Lower leg skin (tissue), 4 donors: ENCODE measurements around the gene DNASE2. TPM values are rescaled to one million over a fixed set of nuclear protein-coding genes. Genes with fewer than 3 reads are reported as not detected.

Source experiments
- DNase-seq, 2 donors: peaks; one replicate each; pipeline ENCODE4 v3.0.0-alpha.2; 2019; ENCODE audit warnings: low spot score in 2 of 2
- H3K4me3 ChIP-seq: fragments of 200-600 bp; sonication (generic); 2 replicates; pipeline ENCODE4 v1.5.1; 2017; ENCODE audit warnings: mild to moderate bottlenecking, low read depth; ENCODE audit not compliant: poor library complexity, severe bottlenecking
- CTCF ChIP-seq, 3 donors: fragments of 450-650 bp; IDR thresholded peaks; one replicate each; pipeline ENCODE4 v1.5.1; 2016; ENCODE audit warnings: antibody characterized with exemption in 3 of 3, mild to moderate bottlenecking in 3 of 3, moderate library complexity in 2 of 3
- POLR2A ChIP-seq, 2 donors: fragments of 450-650 bp; IDR thresholded peaks; one replicate each; pipeline ENCODE4 v1.6.1; 2016 to 2017; ENCODE audit warnings: antibody characterized with exemption in 2 of 2, mild to moderate bottlenecking in 1 of 2, moderate library complexity in 1 of 2
- WGBS, 2 donors: methylation state at CpG; one replicate each; pipeline ENCODE4 v1.1.5; 2018; 5-methylcytosine and 5-hydroxymethylcytosine counted together
- intact Hi-C: fragments of 100-400 bp; cut with DNase I; formaldehyde crosslinking; loops from one replicate; pipeline ENCODE4 v1.15.0; 2023; ENCODE audit warnings: low total_unique reads
- total RNA-seq, 4 donors: library from RNA; depleted of rRNA; stranded (reverse); fragments of >200 nt; gene quantifications; one replicate each; pipeline ENCODE4 v1.1.0, GENCODE V29; 2016

The DNASE2 gene
- total RNA-seq, 4 donors from 2014 or later: 31.8 to 50.6 (median 36.6) TPM

GRCh38 chr19:12867120-12868099 lies 13.8 kb downstream of the DNASE2 start:
- H3K4me3 ChIP-seq: peak overlapping the region; percentile 18
- no peak for DNase-seq
- intact Hi-C loops: no loop called here
- TF ChIP-seq CTCF (IDR thresholded peaks at IDR 0.05): no peak
- no peak for TF ChIP-seq POLR2A (IDR thresholded peaks at IDR 0.05)
- 6 to 9% methylated on average over 38 to 39 of the region's 51 CpGs for WGBS, 2 donors

GRCh38 chr19:12866416-12867119 lies 14.7 kb downstream of the DNASE2 start:
- H3K4me3 ChIP-seq: no peak overlapping the region
- intact Hi-C loops: no loop called here
- WGBS, 2 donors: 67 to 69% methylated on average over 26 to 29 of the region's 29 CpGs

DNA sequence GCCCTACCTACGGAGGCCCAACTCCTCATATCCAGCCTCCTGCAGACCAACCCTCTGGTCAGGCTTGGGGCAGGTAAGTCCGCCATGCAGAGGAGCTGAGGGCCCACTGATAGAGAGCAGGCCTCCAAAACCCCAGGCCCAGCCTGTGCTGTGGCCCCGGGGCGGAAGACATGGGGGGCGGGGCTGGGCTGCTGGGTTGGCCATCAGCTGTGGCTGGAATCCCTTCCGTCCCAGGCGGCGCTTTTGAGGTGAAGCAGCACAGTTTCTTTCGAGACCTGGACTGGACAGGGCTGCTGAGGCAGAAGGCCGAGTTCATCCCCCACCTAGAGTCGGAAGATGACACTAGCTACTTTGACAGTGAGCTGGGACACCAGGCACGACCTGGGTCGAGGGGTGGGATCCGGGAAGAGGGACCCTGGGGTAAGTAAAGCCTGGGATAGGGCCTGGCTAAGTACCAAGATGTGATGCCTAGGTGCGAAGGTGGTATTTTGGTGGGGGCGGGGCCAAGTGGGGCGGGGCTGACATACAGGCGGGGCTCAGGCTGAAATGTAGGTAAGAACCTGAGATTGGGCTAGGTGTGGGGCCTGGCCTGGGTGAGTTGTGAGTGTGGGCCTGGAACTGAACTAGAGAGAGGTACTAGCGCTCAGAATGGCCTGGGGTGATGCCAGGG lies 15.4 kb downstream of the DNASE2 start:
- 77 to 80% methylated on average over 12 to 18 of the region's 19 CpGs for WGBS, 2 donors
- no peak for DNase-seq
- TF ChIP-seq CTCF (IDR thresholded peaks at IDR 0.05) (no peak), POLR2A (IDR thresholded peaks at IDR 0.05) (no peak)
- no peak overlapping the region for H3K4me3 ChIP-seq
- intact Hi-C loops: no loop called here

More at GRCh38 chr19:12866416-12867119, 14.7 kb downstream of the DNASE2 start:
- TF ChIP-seq POLR2A (IDR thresholded peaks at IDR 0.05) (no peak), CTCF (IDR thresholded peaks at IDR 0.05) (no peak)
- no peak for DNase-seq

GRCh38 chr19:12864721-12865715 lies 16.2 kb downstream of the DNASE2 start:
- intact Hi-C loops: no loop called here
- no peak overlapping the region for H3K4me3 ChIP-seq
- TF ChIP-seq POLR2A (IDR thresholded peaks at IDR 0.05) (no peak), CTCF (IDR thresholded peaks at IDR 0.05) (no peak)
- no peak for DNase-seq
- 87 to 89% methylated on average over 29 to 33 of the region's 34 CpGs for WGBS, 2 donors

- H3K4me3 ChIP-seq: no peak overlapping the region
- DNase-seq: no peak
- no peak for TF ChIP-seq POLR2A (IDR thresholded peaks at IDR 0.05)
- no peak for TF ChIP-seq CTCF (IDR thresholded peaks at IDR 0.05)
- WGBS, 2 donors: 90 to 91% methylated on average over 3 to 4 of the region's 4 CpGs
- intact Hi-C loops: no loop called here
Observed at GRCh38 chr19:12864143-12864542, 17.1 kb downstream of the DNASE2 start.
